ENCODE results near the gene DYNC1LI1.

Gene DYNC1LI1

GRCh38 chr3:32502118-32502945 lies 68.3 kb downstream of the DYNC1LI1 start, which contains the start of gene CMTM6:
Gene CMTM6, minus strand, starts transcription at chr3:32502852. Its CDS starts 107 bp downstream, at chr3:32502745.
- Histone ChIP-seq H3K23ac (ENCODE audit: low read length) (peak within 1 kb of the TSS; percentile 85), H3K79me2 (ENCODE audit: control insufficient read depth, insufficient read depth, low read length, poor library complexity) (peaks cover 5% of the 10 kb centered on the region), H3K18ac (ENCODE audit: low read length) (peak within 1 kb of the TSS; percentile 74), H2AK5ac (ENCODE audit: low read length) (no peak within 1 kb of the TSS), H3K79me1 (ENCODE audit: low read length) (peaks cover 4% of the 10 kb centered on the region), H3K9me3 (ENCODE audit: insufficient read depth, low read depth, low read length) (peaks cover 2% of the 10 kb centered on the region), H3K4me2 (ENCODE audit: low read length) (peak within 1 kb of the TSS; percentile 98), H3K36me3 (ENCODE audit: control insufficient read depth in 1 of 2, insufficient read depth in 2 of 2, low read length in 2 of 2) (no peaks in the 10 kb centered on the region), H2BK12ac (ENCODE audit: low read length) (peak within 1 kb of the TSS; percentile 40), H3K4me1 (ENCODE audit: control insufficient read depth in 1 of 2, insufficient read depth in 2 of 2, low read length in 2 of 2) (peaks cover 2 to 3% of the 10 kb centered on the region in 2 experiments), H3K27me3 (ENCODE audit: insufficient read depth, low read length) (no peaks in the 10 kb centered on the region), H3K9ac (ENCODE audit: low read length) (peak within 1 kb of the TSS; percentile 97), H2BK120ac (ENCODE audit: insufficient read depth, low read length, poor library complexity) (peak within 1 kb of the TSS; percentile 2), H3K4me3 (ENCODE audit: low read depth, low read length) (peak within 1 kb of the TSS; percentile 91), H3K27ac (ENCODE audit: low read depth, low read length) (peak within 1 kb of the TSS; percentile 87), H3K4ac (ENCODE audit: low read depth, low read length) (peak within 1 kb of the TSS; percentile 90), H2AFZ (ENCODE audit: insufficient read depth, low read length, poor library complexity) (peak within 1 kb of the TSS; percentile 89), H3K14ac (ENCODE audit: low read length) (peak within 1 kb of the TSS; percentile 88), H4K12ac (ENCODE audit: low read depth, low read length) (peak within 1 kb of the TSS; percentile 83), H4K8ac (ENCODE audit: low read depth, low read length) (peak within 1 kb of the TSS; percentile 93), H4K91ac (ENCODE audit: low read depth, low read length) (peak within 1 kb of the TSS; percentile 81), H2BK5ac (ENCODE audit: low read depth, low read length, poor library complexity) (peak within 1 kb of the TSS; percentile 90)
- WGBS (ENCODE audit: extremely low coverage, insufficient coverage, insufficient read length): no CpG with 5 or more reads among the region's 61 CpGs
- peak; percentile 78 to 84 for DNase-seq

GRCh38 chr3:32501783-32502117 lies 68.9 kb downstream of the DYNC1LI1 start:
- H3K79me2 ChIP-seq (ENCODE audit: control insufficient read depth, insufficient read depth, low read length, poor library complexity): peaks cover 5% of the 10 kb centered on the region
- no CpG with 5 or more reads among the region's 4 CpGs for WGBS (ENCODE audit: extremely low coverage, insufficient coverage, insufficient read length)

GRCh38 chr3:32500880-32501782 lies 69.5 kb downstream of the DYNC1LI1 start:
- no peak overlapping the region for H2AK5ac ChIP-seq (ENCODE audit: low read length)
- H4K91ac ChIP-seq (ENCODE audit: low read depth, low read length): no peak overlapping the region
- H3K79me2 ChIP-seq (ENCODE audit: control insufficient read depth, insufficient read depth, low read length, poor library complexity): peaks cover 5% of the 10 kb centered on the region
- H3K14ac ChIP-seq (ENCODE audit: low read length): no peak overlapping the region
- H3K9me3 ChIP-seq (ENCODE audit: insufficient read depth, low read depth, low read length): peaks cover 2% of the 10 kb centered on the region
- H3K4ac ChIP-seq (ENCODE audit: low read depth, low read length): peak overlapping the region; percentile 94
- peaks cover 2 to 3% of the 10 kb centered on the region in 2 experiments for H3K4me1 ChIP-seq (ENCODE audit: control insufficient read depth in 1 of 2, insufficient read depth in 2 of 2, low read length in 2 of 2)
- H3K4me3 ChIP-seq (ENCODE audit: low read depth, low read length): no peak overlapping the region
- no peak overlapping the region for H2AFZ ChIP-seq (ENCODE audit: insufficient read depth, low read length, poor library complexity)
- DNase-seq: peak; percentile 47 to 61
- no peak overlapping the region for H2BK12ac ChIP-seq (ENCODE audit: low read length)
- no peaks in the 10 kb centered on the region for H3K27me3 ChIP-seq (ENCODE audit: insufficient read depth, low read length)
- H3K4me2 ChIP-seq (ENCODE audit: low read length): no peak overlapping the region
- peaks cover 4% of the 10 kb centered on the region for H3K79me1 ChIP-seq (ENCODE audit: low read length)
- no peak overlapping the region for H3K18ac ChIP-seq (ENCODE audit: low read length)
- no peak overlapping the region for H3K23ac ChIP-seq (ENCODE audit: low read length)
- H4K8ac ChIP-seq (ENCODE audit: low read depth, low read length): no peak overlapping the region
- no peak overlapping the region for H2BK5ac ChIP-seq (ENCODE audit: low read depth, low read length, poor library complexity)
- H3K9ac ChIP-seq (ENCODE audit: low read length): no peak overlapping the region
- H3K27ac ChIP-seq (ENCODE audit: low read depth, low read length): no peak overlapping the region
- H2BK120ac ChIP-seq (ENCODE audit: insufficient read depth, low read length, poor library complexity): no peak overlapping the region
- no CpG with 5 or more reads among the region's 25 CpGs for whole genome bisulfite sequencing (ENCODE audit: extremely low coverage, insufficient coverage, insufficient read length)
- H4K12ac ChIP-seq (ENCODE audit: low read depth, low read length): no peak overlapping the region
- no peaks in the 10 kb centered on the region for H3K36me3 ChIP-seq (ENCODE audit: control insufficient read depth in 1 of 2, insufficient read depth in 2 of 2, low read length in 2 of 2)

More at GRCh38 chr3:32501783-32502117, 68.9 kb downstream of the DYNC1LI1 start:
- Histone ChIP-seq H2AFZ (ENCODE audit: insufficient read depth, low read length, poor library complexity) (no peak overlapping the region), H3K36me3 (ENCODE audit: control insufficient read depth in 1 of 2, insufficient read depth in 2 of 2, low read length in 2 of 2) (no peaks in the 10 kb centered on the region), H3K79me1 (ENCODE audit: low read length) (peaks cover 4% of the 10 kb centered on the region), H3K4me1 (ENCODE audit: control insufficient read depth in 1 of 2, insufficient read depth in 2 of 2, low read length in 2 of 2) (peaks cover 2 to 3% of the 10 kb centered on the region in 2 experiments), H4K12ac (ENCODE audit: low read depth, low read length) (no peak overlapping the region), H3K9me3 (ENCODE audit: insufficient read depth, low read depth, low read length) (peaks cover 2% of the 10 kb centered on the region), H3K4me3 (ENCODE audit: low read depth, low read length) (peak overlapping the region; percentile 91), H3K27ac (ENCODE audit: low read depth, low read length) (peak overlapping the region; percentile 87), H3K14ac (ENCODE audit: low read length) (no peak overlapping the region), H3K18ac (ENCODE audit: low read length) (no peak overlapping the region), H3K4me2 (ENCODE audit: low read length) (peak overlapping the region; percentile 98), H2BK120ac (ENCODE audit: insufficient read depth, low read length, poor library complexity) (no peak overlapping the region), H2AK5ac (ENCODE audit: low read length) (no peak overlapping the region), H2BK12ac (ENCODE audit: low read length) (no peak overlapping the region), H3K23ac (ENCODE audit: low read length) (no peak overlapping the region), H2BK5ac (ENCODE audit: low read depth, low read length, poor library complexity) (no peak overlapping the region), H3K4ac (ENCODE audit: low read depth, low read length) (no peak overlapping the region), H3K27me3 (ENCODE audit: insufficient read depth, low read length) (no peaks in the 10 kb centered on the region), H4K91ac (ENCODE audit: low read depth, low read length) (no peak overlapping the region), H4K8ac (ENCODE audit: low read depth, low read length) (no peak overlapping the region), H3K9ac (ENCODE audit: low read length) (peak overlapping the region; percentile 97)
- no peak for DNase-seq

GRCh38 chr3:32500231-32500630 lies 70.4 kb downstream of the DYNC1LI1 start:
- no peak overlapping the region for H4K8ac ChIP-seq (ENCODE audit: low read depth, low read length)
- no peak overlapping the region for H3K4me3 ChIP-seq (ENCODE audit: low read depth, low read length)
- H2AFZ ChIP-seq (ENCODE audit: insufficient read depth, low read length, poor library complexity): no peak overlapping the region
- H3K79me1 ChIP-seq (ENCODE audit: low read length): peaks cover 4% of the 10 kb centered on the region
- no peaks in the 10 kb centered on the region for H3K36me3 ChIP-seq (ENCODE audit: control insufficient read depth in 1 of 2, insufficient read depth in 2 of 2, low read length in 2 of 2)
- peaks cover 2% of the 10 kb centered on the region for H3K9me3 ChIP-seq (ENCODE audit: insufficient read depth, low read depth, low read length)
- no peak overlapping the region for H3K27ac ChIP-seq (ENCODE audit: low read depth, low read length)
- no peak overlapping the region for H3K4ac ChIP-seq (ENCODE audit: low read depth, low read length)
- H3K27me3 ChIP-seq (ENCODE audit: insufficient read depth, low read length): no peaks in the 10 kb centered on the region
- no peak overlapping the region for H3K23ac ChIP-seq (ENCODE audit: low read length)
- peaks cover 3 to 5% of the 10 kb centered on the region in 2 experiments for H3K4me1 ChIP-seq (ENCODE audit: control insufficient read depth in 1 of 2, insufficient read depth in 2 of 2, low read length in 2 of 2)
- no peak overlapping the region for H2BK5ac ChIP-seq (ENCODE audit: low read depth, low read length, poor library complexity)
- H3K4me2 ChIP-seq (ENCODE audit: low read length): no peak overlapping the region
- no peak overlapping the region for H3K14ac ChIP-seq (ENCODE audit: low read length)
- no peak overlapping the region for H2AK5ac ChIP-seq (ENCODE audit: low read length)
- H2BK120ac ChIP-seq (ENCODE audit: insufficient read depth, low read length, poor library complexity): no peak overlapping the region
- no peak for DNase-seq
- no peak overlapping the region for H4K91ac ChIP-seq (ENCODE audit: low read depth, low read length)
- WGBS (ENCODE audit: extremely low coverage, insufficient coverage, insufficient read length): no CpG with 5 or more reads among the region's 2 CpGs
- no peak overlapping the region for H3K18ac ChIP-seq (ENCODE audit: low read length)
- peaks cover 5% of the 10 kb centered on the region for H3K79me2 ChIP-seq (ENCODE audit: control insufficient read depth, insufficient read depth, low read length, poor library complexity)
- H3K9ac ChIP-seq (ENCODE audit: low read length): no peak overlapping the region
- no peak overlapping the region for H2BK12ac ChIP-seq (ENCODE audit: low read length)
- no peak overlapping the region for H4K12ac ChIP-seq (ENCODE audit: low read depth, low read length)

Data from trophoblast cell (in vitro differentiated cells and primary cell).